Panc1 (cell line): Measurements from ENCODE around the gene TCEAL5. TPM values are rescaled to one million over a fixed set of nuclear protein-coding genes. Genes with fewer than 3 reads are reported as not detected.

ENCODE experiments used
- ATAC-seq: fragments of 200-7000 bp; cut with Tn5 transposase; 2 replicates; pipeline ENCODE4 v1.9.1; 2020; ENCODE audit warnings: mild to moderate bottlenecking, moderate library complexity
- BruUV-seq: library from RNA; stranded (reverse); fragments of 400-500 nt; replicated peaks from 2 replicates; lab custom pipeline; 2021; lab: Mats Ljungman, UMichigan
- CTCF ChIA-PET: fragments of 300-600 bp; sonication (Branson Sonifier 250); formaldehyde crosslinking; loops from one replicate; lab custom pipeline; 2022; ENCODE audit warnings: antibody characterized with exemption; lab: Charles Lee
- POLR2A ChIA-PET: fragments of 300-600 bp; sonication (Branson Sonifier 250); formaldehyde crosslinking; loops from one replicate; lab custom pipeline; 2022; ENCODE audit warnings: antibody characterized with exemption; lab: Charles Lee
- DNase-seq: peaks from one replicate; pipeline ENCODE4 v3.0.0-alpha.2; 2010; ENCODE audit warnings: low read depth, low spot score
- H3K27ac ChIP-seq: 2 replicates; pipeline ENCODE4 v1.5.1; 2011; ENCODE audit warnings: mild to moderate bottlenecking, low read length, inconsistent platforms
- H3K27me3 ChIP-seq: fragments of 200-500 bp; sonication (Bioruptor generic); 2 replicates; pipeline ENCODE4 v1.6.0; 2014; ENCODE audit warnings: low read length, inconsistent platforms; ENCODE audit not compliant: control insufficient read depth, insufficient read depth
- H3K36me3 ChIP-seq: fragments of 200-500 bp; sonication (Bioruptor generic); 2 replicates; pipeline ENCODE4 v1.5.1; 2014; ENCODE audit warnings: inconsistent platforms, mild to moderate bottlenecking, low read length, moderate library complexity; ENCODE audit not compliant: control insufficient read depth, insufficient read depth
- H3K4me1 ChIP-seq: 2 replicates; pipeline ENCODE4 v1.5.1; 2011; ENCODE audit warnings: inconsistent platforms, mild to moderate bottlenecking, low read length, moderate library complexity; ENCODE audit not compliant: control insufficient read depth, insufficient read depth
- H3K4me3 ChIP-seq, 2 experiments: 2 replicates each; pipeline ENCODE4 v1.5.1; 2011 to 2012; ENCODE audit warnings: low read depth in 2 of 2, low read length in 2 of 2, mild to moderate bottlenecking in 2 of 2, inconsistent platforms in 1 of 2, moderate library complexity in 1 of 2
- H3K9me3 ChIP-seq: fragments of 200-500 bp; sonication (Bioruptor generic); 2 replicates; pipeline ENCODE4 v1.5.1; 2014; ENCODE audit warnings: low read depth, mild to moderate bottlenecking, inconsistent platforms, low read length, moderate library complexity; ENCODE audit not compliant: control insufficient read depth, insufficient read depth
- CTCF ChIP-seq: fragments of 450-650 bp; IDR thresholded peaks from 2 replicates; pipeline ENCODE4 v1.5.1; 2017; ENCODE audit warnings: mild to moderate bottlenecking
- POLR2AphosphoS5 ChIP-seq: IDR thresholded peaks from 2 replicates; pipeline ENCODE4 v1.6.1; 2012; ENCODE audit warnings: mild to moderate bottlenecking, low read depth, low read length, moderate library complexity
- REST ChIP-seq, 2 experiments: IDR thresholded peaks; 2 replicates each; pipeline ENCODE4 v1.6.1; 2011 to 2012; ENCODE audit warnings: low read depth in 2 of 2, control low read depth in 1 of 2, low read length in 1 of 2, mild to moderate bottlenecking in 1 of 2, moderate library complexity in 1 of 2; ENCODE audit not compliant: insufficient read depth in 1 of 2
- SIN3A ChIP-seq: IDR thresholded peaks from 2 replicates; pipeline ENCODE4 v1.6.1; 2012; ENCODE audit warnings: low read depth, mild to moderate bottlenecking, low read length, moderate library complexity, borderline replicate concordance; ENCODE audit not compliant: insufficient read depth
- TCF7L2 ChIP-seq: IDR thresholded peaks from 2 replicates; pipeline ENCODE4 v1.6.1; 2011; ENCODE audit warnings: mild to moderate bottlenecking, low read depth, low read length, inconsistent platforms
- in situ Hi-C: cut with HindIII; loops from 2 replicates; pipeline ENCODE4 v1.10.0; 2016; ENCODE audit warnings: low sequenced_read_pairs, low pct_unique_long_range_greater_than_20kb
- intact Hi-C: fragments of 100-400 bp; cut with micrococcal nuclease; formaldehyde crosslinking; loops from one replicate; pipeline ENCODE4 v1.10.0; 2022; ENCODE audit not compliant: unreplicated experiment
- total RNA-seq: library from RNA; stranded (reverse); gene quantifications from one replicate; pipeline ENCODE4 v1.2.1, GENCODE V29; 2021; ENCODE audit not compliant: unreplicated experiment

The TCEAL5 gene
- total RNA-seq, 1 experiment from 2014 or later = not detected

GRCh38 chrX:103279624-103280023 is 3.1 kb upstream of the TCEAL5 start:
- H3K27ac ChIP-seq = no peak overlapping the region
- no peaks in the 10 kb centered on the region for H3K4me1 ChIP-seq
- peaks cover 10% of the 10 kb centered on the region for H3K27me3 ChIP-seq
- TF ChIP-seq REST (IDR thresholded peaks at IDR 0.05; ENCODE audit: insufficient read depth in 1 of 2, low read depth in 2 of 2, low read length in 1 of 2) = no peak
- no peak for TF ChIP-seq CTCF
- no peak for TF ChIP-seq POLR2AphosphoS5
- no peak for TF ChIP-seq TCF7L2
- no peak for TF ChIP-seq SIN3A
- H3K9me3 ChIP-seq = no peaks in the 10 kb centered on the region
- CTCF ChIA-PET = no interaction called here
- in situ Hi-C loops = no loop called here
- BruUV-seq = no TSS peak
- no peaks in the 10 kb centered on the region for H3K36me3 ChIP-seq
- intact Hi-C loops = no loop called here
- DNase-seq = no peak
- no peak overlapping the region for H3K4me3 ChIP-seq
- no peak for ATAC-seq
- POLR2A ChIA-PET = no interaction called here

GRCh38 chrX:103275947-103276567 is 493 bp downstream of the TCEAL5 start:
- Histone ChIP-seq H3K36me3 (no peaks in the 10 kb centered on the region), H3K27ac (no peak overlapping the region), H3K27me3 (peaks cover 13% of the 10 kb centered on the region), H3K4me3 (no peak overlapping the region; a peak in 1 of 4 replicates), H3K4me1 (no peaks in the 10 kb centered on the region), H3K9me3 (no peaks in the 10 kb centered on the region)
- TF ChIP-seq TCF7L2 (no peak), SIN3A (no peak), REST (IDR thresholded peaks at IDR 0.05; ENCODE audit: insufficient read depth in 1 of 2, low read depth in 2 of 2, low read length in 1 of 2) (no peak), POLR2AphosphoS5 (no peak), CTCF (no peak)
- BruUV-seq = no TSS peak
- POLR2A ChIA-PET = no interaction called here
- intact Hi-C loops = no loop called here
- CTCF ChIA-PET = no interaction called here
- ATAC-seq = no peak
- in situ Hi-C loops = no loop called here
- DNase-seq = no peak
